ENCODE data around the gene SNX25.

DNA sequence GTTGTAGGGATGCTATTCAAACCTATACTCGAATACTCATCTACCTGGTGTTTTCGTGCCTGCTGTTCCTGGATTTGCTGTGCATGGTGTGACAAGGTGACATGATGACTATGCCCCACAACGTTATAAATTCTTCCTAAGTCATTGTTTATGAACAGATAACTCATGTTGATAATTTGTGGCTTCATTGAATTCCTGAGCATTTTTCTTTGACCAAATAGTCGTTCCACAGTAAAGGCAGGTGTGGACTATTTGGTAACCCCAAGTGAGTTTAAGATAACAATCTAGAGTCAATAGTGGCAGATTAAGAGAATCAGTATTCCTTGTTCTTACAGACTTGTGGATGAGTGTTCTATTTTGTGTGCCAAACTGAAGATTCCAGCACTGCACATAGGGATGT lies 59.9 kb downstream of the SNX25 start:
- TF ChIP-seq, protein P1, sequence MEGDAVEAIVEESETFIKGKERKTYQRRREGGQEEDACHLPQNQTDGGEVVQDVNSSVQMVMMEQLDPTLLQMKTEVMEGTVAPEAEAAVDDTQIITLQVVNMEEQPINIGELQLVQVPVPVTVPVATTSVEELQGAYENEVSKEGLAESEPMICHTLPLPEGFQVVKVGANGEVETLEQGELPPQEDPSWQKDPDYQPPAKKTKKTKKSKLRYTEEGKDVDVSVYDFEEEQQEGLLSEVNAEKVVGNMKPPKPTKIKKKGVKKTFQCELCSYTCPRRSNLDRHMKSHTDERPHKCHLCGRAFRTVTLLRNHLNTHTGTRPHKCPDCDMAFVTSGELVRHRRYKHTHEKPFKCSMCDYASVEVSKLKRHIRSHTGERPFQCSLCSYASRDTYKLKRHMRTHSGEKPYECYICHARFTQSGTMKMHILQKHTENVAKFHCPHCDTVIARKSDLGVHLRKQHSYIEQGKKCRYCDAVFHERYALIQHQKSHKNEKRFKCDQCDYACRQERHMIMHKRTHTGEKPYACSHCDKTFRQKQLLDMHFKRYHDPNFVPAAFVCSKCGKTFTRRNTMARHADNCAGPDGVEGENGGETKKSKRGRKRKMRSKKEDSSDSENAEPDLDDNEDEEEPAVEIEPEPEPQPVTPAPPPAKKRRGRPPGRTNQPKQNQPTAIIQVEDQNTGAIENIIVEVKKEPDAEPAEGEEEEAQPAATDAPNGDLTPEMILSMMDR (IDR thresholded peaks at IDR 0.05) = no peak
- no peak for TF ChIP-seq POLR2A (IDR thresholded peaks at IDR 0.05)
